ENCODE data around the gene MIPOL1.

GRCh38 chr14:37594238-37594970 is 396.7 kb downstream of the MIPOL1 start:
- TF ChIP-seq GATA2 (IDR thresholded peaks at IDR 0.05; ENCODE audit: low read depth, low read length) (no peak), GATA3 (IDR thresholded peaks at IDR 0.05; ENCODE audit: low read depth, low read length) (no peak)
